SK-N-MC (cell line): ENCODE measurements around the gene DNAJC27.

Experiments
- EZH2 ChIP-seq: fragments of 200-600 bp; sonication (generic); IDR thresholded peaks from one replicate; pipeline ENCODE4 v1.6.1; 2017; ENCODE audit warnings: antibody characterized with exemption
- FOXP2 ChIP-seq: optimal IDR thresholded peaks from 2 replicates; pipeline ENCODE3; 2011; ENCODE audit warnings: mild to moderate bottlenecking, moderate library complexity; ENCODE audit not compliant: insufficient read depth; ENCODE audit errors: extremely low read length, control extremely low read depth
- POLR2AphosphoS5 ChIP-seq: IDR thresholded peaks from 2 replicates; pipeline ENCODE4 v1.6.1; 2012; ENCODE audit warnings: mild to moderate bottlenecking, low read depth, low read length, borderline replicate concordance

- no peak for TF ChIP-seq EZH2
- no peak for TF ChIP-seq POLR2AphosphoS5
- TF ChIP-seq FOXP2: no peak
Measured at GRCh38 chr2:24912523-24912922, 59.2 kb downstream of the DNAJC27 start.
